Type B pancreatic cell (in vitro differentiated cells): ENCODE data around the gene DLG5. TPM values are rescaled to one million over a fixed set of nuclear protein-coding genes. Genes with fewer than 3 reads are reported as not detected.

Experiments used
- DNase-seq: peaks from one replicate; pipeline ENCODE4 v3.0.0; 2021; ENCODE audit warnings: mixed read lengths; ENCODE audit not compliant: unreplicated experiment; ENCODE audit errors: extremely low spot score
- H3K27ac Mint-ChIP-seq: 2 replicates; pipeline ENCODE4 v1.8.0; 2021; ENCODE audit warnings: mild to moderate bottlenecking, mixed read lengths
- H3K27me3 Mint-ChIP-seq: 2 replicates; pipeline ENCODE4 v1.8.0; 2021; ENCODE audit warnings: mixed read lengths
- H3K36me3 Mint-ChIP-seq: 2 replicates; pipeline ENCODE4 v1.8.0; 2021; ENCODE audit warnings: mixed read lengths
- H3K4me1 Mint-ChIP-seq: one replicate; pipeline ENCODE4 v1.8.0; 2021; ENCODE audit warnings: mixed read lengths; ENCODE audit not compliant: unreplicated experiment
- H3K4me3 Mint-ChIP-seq: 2 replicates; pipeline ENCODE4 v1.8.0; 2021; ENCODE audit warnings: mild to moderate bottlenecking, mixed read lengths
- H3K9me3 Mint-ChIP-seq: 2 replicates; pipeline ENCODE4 v1.8.0; 2021; ENCODE audit warnings: mixed read lengths
- total RNA-seq: library from RNA; stranded (reverse); gene quantifications from 2 replicates; pipeline ENCODE4 v1.2.1, GENCODE V29; 2021; ENCODE audit warnings: low replicate concordance
- TF ChIP-seq, protein P1 (sequence below): fragments of 200-600 bp; sonication (generic); conservative IDR thresholded peaks from 2 replicates; pipeline ENCODE4 v1.5.0; 2021; ENCODE audit warnings: antibody characterized with exemption, mild to moderate bottlenecking

Gene DLG5
- total RNA-seq, 1 donor from 2014 or later = 80.0 TPM

DNA sequence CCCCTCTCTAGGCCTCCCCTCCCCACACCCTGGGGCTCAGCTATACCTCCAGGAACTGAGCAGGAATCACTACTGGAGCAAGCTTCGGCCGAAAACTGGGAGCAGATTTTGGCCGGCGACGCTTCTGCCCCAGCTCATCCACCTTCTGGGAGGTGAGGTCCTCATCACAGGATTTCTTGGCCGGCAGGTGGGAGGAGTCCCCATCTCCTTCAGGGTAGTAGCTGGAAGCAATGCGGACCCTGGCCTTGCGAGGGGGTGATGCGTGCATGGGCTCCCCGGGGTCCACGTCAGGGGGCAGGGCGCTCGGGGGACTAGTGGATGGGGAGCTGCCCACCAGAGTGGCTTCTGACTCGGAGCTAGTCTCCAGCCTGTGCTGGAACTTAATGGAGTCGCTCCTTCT lies 105.5 kb downstream of the DLG5 start:
- Mint-ChIP-seq H3K4me3 (no peak overlapping the region), H3K9me3 (no peaks in the 10 kb centered on the region), H3K27me3 (no peaks in the 10 kb centered on the region), H3K4me1 (no peaks in the 10 kb centered on the region), H3K27ac (no peak overlapping the region), H3K36me3 (peaks cover 16% of the 10 kb centered on the region)
- TF ChIP-seq, protein P1, sequence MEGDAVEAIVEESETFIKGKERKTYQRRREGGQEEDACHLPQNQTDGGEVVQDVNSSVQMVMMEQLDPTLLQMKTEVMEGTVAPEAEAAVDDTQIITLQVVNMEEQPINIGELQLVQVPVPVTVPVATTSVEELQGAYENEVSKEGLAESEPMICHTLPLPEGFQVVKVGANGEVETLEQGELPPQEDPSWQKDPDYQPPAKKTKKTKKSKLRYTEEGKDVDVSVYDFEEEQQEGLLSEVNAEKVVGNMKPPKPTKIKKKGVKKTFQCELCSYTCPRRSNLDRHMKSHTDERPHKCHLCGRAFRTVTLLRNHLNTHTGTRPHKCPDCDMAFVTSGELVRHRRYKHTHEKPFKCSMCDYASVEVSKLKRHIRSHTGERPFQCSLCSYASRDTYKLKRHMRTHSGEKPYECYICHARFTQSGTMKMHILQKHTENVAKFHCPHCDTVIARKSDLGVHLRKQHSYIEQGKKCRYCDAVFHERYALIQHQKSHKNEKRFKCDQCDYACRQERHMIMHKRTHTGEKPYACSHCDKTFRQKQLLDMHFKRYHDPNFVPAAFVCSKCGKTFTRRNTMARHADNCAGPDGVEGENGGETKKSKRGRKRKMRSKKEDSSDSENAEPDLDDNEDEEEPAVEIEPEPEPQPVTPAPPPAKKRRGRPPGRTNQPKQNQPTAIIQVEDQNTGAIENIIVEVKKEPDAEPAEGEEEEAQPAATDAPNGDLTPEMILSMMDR = no peak
- no peak for DNase-seq

DNA sequence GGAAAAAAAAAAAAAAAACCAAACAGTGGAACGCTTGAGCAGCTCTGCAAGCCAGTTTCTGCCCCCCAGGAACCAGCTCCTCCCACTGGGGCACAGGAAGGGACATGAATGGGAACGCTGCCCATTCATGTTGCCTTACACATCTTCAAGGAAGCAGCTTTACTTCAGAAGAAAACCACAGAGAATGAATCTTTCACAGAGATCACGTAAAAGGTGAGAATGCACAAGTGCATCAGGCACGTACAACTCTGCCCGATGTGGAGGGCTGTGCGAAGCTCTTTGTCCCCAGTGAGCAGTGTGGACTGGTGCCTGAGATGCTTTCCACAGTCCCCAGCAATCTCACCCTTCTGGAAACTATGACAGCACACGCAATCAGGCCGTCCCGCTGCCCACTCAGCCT lies 106.2 kb downstream of the DLG5 start:
- Mint-ChIP-seq H3K9me3 (no peaks in the 10 kb centered on the region), H3K4me1 (no peaks in the 10 kb centered on the region), H3K27ac (no peak overlapping the region), H3K27me3 (no peaks in the 10 kb centered on the region), H3K36me3 (peaks cover 18% of the 10 kb centered on the region), H3K4me3 (no peak overlapping the region)
- DNase-seq = no peak
- TF ChIP-seq, protein P1 = no peak

DNA sequence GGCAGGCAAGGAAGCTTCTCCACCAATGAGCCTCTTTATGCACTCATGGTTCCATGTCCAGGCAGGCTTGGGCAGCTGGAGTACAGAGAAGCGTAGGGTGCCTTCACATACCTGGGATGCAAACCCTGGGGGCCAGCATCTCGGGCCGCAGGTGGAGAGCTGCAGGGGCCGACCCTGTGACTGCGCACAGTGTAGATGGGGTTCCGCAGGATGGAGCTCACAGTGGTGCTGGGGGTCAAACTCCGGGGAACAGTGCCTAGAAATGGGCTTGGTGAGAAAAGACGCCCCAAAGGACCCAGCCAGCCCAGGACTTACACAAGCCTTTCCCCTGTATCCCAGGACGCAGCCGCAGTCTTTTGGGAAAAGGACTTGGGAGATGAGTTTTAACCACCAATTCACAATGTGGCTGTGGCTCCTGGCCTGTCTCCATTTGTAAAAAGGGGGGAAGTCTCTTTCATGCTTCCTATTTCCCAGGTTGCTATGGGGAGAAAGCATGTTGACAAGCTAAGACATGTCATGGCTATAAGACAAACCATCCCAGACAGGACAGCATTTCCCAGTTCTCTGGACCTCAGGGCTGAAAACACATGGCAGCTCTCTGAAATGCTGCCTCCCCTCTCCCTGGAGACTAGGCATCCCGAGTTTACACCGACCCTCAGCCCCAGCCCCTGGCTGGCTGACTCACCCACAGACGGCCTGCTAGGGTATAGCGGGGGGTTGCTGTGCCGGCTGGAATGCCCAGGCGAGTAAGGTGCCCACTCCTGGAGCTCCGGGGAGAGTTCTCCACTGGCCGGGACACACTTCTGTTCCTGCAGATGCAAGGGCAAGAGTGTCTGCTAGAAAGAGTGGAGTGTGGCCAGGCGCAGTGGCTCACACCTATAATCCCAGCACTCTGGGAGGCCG lies 107.1 kb downstream of the DLG5 start:
- Mint-ChIP-seq H3K36me3 (peaks cover 18% of the 10 kb centered on the region), H3K27ac (no peak overlapping the region), H3K4me3 (no peak overlapping the region), H3K27me3 (no peaks in the 10 kb centered on the region), H3K4me1 (no peaks in the 10 kb centered on the region), H3K9me3 (no peaks in the 10 kb centered on the region)
- no peak for DNase-seq
- TF ChIP-seq, protein P1 = no peak

DNA sequence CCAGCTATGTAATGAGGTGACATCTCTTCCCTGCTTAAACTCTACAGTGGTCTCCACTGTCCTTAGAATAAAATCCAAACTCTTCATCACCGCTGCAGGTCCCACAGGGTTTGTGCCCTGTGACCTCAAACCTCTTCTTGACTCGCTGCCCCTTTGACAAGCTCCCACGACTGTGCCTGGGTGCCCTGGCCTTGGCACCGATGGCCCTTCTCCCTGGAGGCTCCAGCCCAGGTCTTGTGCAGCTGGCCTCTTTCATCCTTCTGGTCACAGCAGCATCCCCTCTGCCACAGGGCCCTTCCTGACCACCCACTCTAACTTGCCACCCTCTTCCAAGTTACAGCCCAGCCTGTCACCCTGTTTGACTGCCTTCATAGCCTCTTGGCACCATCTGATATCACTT lies 108.2 kb downstream of the DLG5 start:
- TF ChIP-seq, protein P1 = no peak
- no peak overlapping the region for H3K27ac Mint-ChIP-seq
- no peaks in the 10 kb centered on the region for H3K9me3 Mint-ChIP-seq
- DNase-seq = no peak
- H3K4me3 Mint-ChIP-seq = no peak overlapping the region
- no peaks in the 10 kb centered on the region for H3K27me3 Mint-ChIP-seq
- no peaks in the 10 kb centered on the region for H3K4me1 Mint-ChIP-seq
- H3K36me3 Mint-ChIP-seq = peaks cover 16% of the 10 kb centered on the region

DNA sequence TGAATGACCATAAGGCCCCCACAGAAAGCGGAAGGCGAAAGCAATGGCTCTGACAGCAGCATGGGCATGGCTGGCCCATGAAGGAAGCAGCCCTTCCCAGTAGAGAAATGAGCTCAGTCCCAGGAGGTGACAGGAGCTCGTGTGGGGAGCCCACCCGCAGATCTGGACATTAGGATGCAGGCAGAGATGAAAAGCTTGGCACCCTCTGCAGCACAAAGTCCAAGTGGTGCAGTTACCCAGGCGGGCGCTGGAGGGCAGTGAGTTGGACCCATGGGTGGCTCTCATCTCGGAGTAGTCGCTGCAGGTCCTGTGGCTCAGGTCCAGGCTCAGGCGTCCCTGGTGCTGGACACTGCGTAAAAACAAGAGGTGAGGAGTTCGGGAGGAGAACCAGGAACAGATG lies 109.0 kb downstream of the DLG5 start:
- Mint-ChIP-seq H3K4me1 (no peaks in the 10 kb centered on the region), H3K36me3 (peaks cover 18% of the 10 kb centered on the region)
- DNase-seq = no peak

More for the DNA sequence above, 109.0 kb downstream of the DLG5 start:
- Mint-ChIP-seq H3K27me3 (no peaks in the 10 kb centered on the region), H3K9me3 (no peaks in the 10 kb centered on the region), H3K27ac (no peak overlapping the region), H3K4me3 (no peak overlapping the region)
- TF ChIP-seq, protein P1 = no peak
